PFSK-1 (cell line): Measurements from ENCODE around the gene CPPED1.

Experiments used
- FOXP2 ChIP-seq: optimal IDR thresholded peaks from 2 replicates; pipeline ENCODE3; 2011; ENCODE audit warnings: borderline replicate concordance, control low read depth, inconsistent platforms; ENCODE audit not compliant: insufficient read depth; ENCODE audit errors: extremely low read length, extremely low read depth
- POLR2AphosphoS5 ChIP-seq: IDR thresholded peaks from 2 replicates; pipeline ENCODE4 v1.6.1; 2012; ENCODE audit warnings: low read depth, mild to moderate bottlenecking, control low read depth, low read length, moderate library complexity
- REST ChIP-seq, 2 experiments: IDR thresholded peaks; 2 replicates each; pipeline versions ENCODE4 v1.6.1 to v1.8.0; 2011 to 2012; ENCODE audit warnings: low read depth in 2 of 2, low read length in 2 of 2, control low read depth in 1 of 2, inconsistent platforms in 1 of 2, mild to moderate bottlenecking in 1 of 2, moderate library complexity in 1 of 2; ENCODE audit not compliant: insufficient read depth in 1 of 2
- SIN3A ChIP-seq: IDR thresholded peaks from 2 replicates; pipeline ENCODE4 v1.6.1; 2012; ENCODE audit warnings: mild to moderate bottlenecking, low read length, moderate library complexity, borderline replicate concordance; ENCODE audit not compliant: insufficient read depth
- TAF1 ChIP-seq: IDR thresholded peaks from 2 replicates; pipeline ENCODE4 v1.6.1; 2012; ENCODE audit warnings: low read length, control low read depth, borderline replicate concordance; ENCODE audit not compliant: insufficient read depth

CPPED1 gene

GRCh38 chr16:12742741-12743140 lies 60.9 kb downstream of the CPPED1 start:
- TF ChIP-seq SIN3A (no peak), POLR2AphosphoS5 (no peak), FOXP2 (no peak), TAF1 (no peak), REST (IDR thresholded peaks at IDR 0.05; ENCODE audit: insufficient read depth in 1 of 2, low read depth in 2 of 2, low read length in 2 of 2) (no peak)

DNA sequence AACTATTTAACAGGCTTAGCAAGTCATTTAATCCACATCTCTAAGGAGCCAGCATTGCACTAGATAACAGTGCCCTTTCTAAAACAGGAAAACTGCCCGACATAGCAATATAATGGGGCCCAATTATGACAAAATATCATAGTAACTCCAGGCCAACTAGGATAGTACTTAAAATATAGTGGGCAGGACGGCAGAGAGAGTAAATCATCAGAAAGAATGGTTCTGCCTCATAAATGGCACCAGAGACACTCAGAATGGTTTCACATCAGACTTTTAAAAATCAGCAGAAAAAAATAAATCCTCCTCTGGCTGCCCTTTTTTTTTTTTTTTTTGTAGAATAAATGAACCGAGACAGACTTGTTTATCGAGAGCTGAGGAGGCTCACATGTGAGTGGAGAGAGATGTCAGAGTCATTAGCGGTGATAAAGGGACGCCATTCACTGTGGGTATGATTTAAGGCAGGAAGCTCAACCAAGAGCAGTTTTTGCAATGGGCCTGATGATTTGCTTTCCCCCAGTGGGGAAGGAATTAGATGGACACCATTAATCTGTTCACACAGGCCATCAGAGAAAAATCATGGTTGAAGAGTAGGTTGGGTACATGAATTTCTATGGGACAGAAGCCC lies 62.6 kb downstream of the CPPED1 start:
- TF ChIP-seq SIN3A (no peak), FOXP2 (no peak), POLR2AphosphoS5 (no peak), REST (IDR thresholded peaks at IDR 0.05; ENCODE audit: insufficient read depth in 1 of 2, low read depth in 2 of 2, low read length in 2 of 2) (no peak), TAF1 (no peak)

DNA sequence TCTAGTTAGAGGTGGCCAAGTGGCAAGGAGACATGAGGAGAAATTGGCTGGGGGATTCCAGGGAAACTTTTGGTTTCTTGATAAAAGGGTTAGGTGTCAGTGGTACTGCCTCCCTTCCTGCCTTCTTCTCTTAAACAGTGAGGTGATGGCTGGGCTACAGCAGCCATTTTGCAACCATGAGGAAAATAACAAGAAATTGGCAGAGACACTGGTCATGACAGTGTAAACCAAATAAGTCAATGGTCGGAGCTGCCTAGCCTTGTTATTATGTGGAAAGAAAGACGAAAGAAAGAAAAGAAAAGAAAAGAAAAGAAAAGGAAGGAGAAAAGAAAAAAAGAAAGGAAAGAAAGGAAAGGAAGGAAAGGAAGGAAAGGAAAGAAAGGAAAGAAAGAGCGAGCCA lies 63.9 kb downstream of the CPPED1 start:
- TF ChIP-seq TAF1 (no peak), SIN3A (no peak)

GRCh38 chr16:12737563-12737962 lies 66.1 kb downstream of the CPPED1 start:
- TF ChIP-seq REST (IDR thresholded peaks at IDR 0.05; ENCODE audit: insufficient read depth in 1 of 2, low read depth in 2 of 2, low read length in 2 of 2) (no peak), SIN3A (no peak), FOXP2 (no peak), POLR2AphosphoS5 (no peak), TAF1 (no peak)

- TF ChIP-seq TAF1 (no peak), SIN3A (no peak), FOXP2 (no peak), POLR2AphosphoS5 (no peak), REST (IDR thresholded peaks at IDR 0.05; ENCODE audit: insufficient read depth in 1 of 2, low read depth in 2 of 2, low read length in 2 of 2) (no peak)
These were observed 67.9 kb downstream of the CPPED1 start for GRCh38 chr16:12735805-12736204.
